ENCODE data around the gene TBPL1. TPM values are rescaled to one million over a fixed set of nuclear protein-coding genes. Genes with fewer than 3 reads are reported as not detected.
"Not testable (repeated sequence)": the region's sequence is repeated elsewhere in the genome, so short reads cannot be mapped to it uniquely, and the experiment has no call there.

The TBPL1 gene
- total RNA-seq, 2 donors from 2014 or later, result 40.4 to 45.4 TPM

DNA sequence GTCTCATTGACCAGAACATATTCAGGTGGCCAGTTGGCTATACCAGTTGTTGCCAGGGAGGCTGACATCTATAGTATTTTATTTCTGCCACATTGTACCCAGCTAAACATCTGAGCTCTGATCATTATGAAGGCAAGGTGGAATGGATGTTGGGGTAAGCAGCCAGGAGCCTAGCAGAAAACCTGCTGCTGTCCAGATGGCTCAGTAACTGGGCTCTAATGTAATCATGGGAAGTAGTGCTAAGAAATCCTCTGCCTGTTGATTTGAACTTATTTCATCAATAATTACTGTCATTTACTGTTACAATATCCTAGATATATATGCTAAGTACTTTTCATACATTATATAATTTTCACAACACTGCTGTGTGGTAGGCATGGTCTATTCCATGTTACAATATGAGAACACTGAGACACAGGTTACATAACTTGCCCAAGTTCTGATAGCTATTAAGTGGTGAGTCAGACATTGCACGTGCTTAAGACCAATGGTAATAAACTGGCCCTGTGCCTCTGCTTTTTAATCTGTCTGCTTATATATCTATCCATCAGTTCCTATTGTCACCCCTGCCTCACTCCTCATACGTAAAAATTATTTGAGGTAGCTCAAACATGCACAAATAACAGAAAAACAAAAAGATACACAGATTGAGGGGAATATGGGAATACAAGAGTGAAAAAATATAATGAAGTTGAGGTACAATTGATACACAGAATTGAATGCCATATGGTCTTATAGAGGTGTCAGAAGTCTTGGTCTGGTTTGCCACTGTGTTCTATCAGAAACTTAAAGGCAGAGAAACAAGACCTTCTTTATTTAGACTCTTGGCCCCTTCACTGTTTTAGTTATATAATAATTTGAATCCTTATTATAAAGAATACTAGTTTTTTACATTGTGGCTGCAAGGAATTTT is 25.2 kb downstream of the TBPL1 start:
- Histone ChIP-seq H3K27me3 (ENCODE audit: control insufficient read depth, insufficient read depth, low read length, poor library complexity, severe bottlenecking) (no peaks in the 10 kb centered on the region), H3K9ac (ENCODE audit: extremely low read depth, low read length, poor library complexity, severe bottlenecking) (no peak overlapping the region), H3K36me3 (ENCODE audit: control insufficient read depth, insufficient read depth, low read length) (peaks cover 21% of the 10 kb centered on the region), H3K9me3 (ENCODE audit: control insufficient read depth, low read length) (no peaks in the 10 kb centered on the region), H3K4me1 (ENCODE audit: control insufficient read depth, insufficient read depth, low read length) (no peaks in the 10 kb centered on the region), H3K4me3 (ENCODE audit: low read length) (no peak overlapping the region), H3K27ac (ENCODE audit: low read depth, low read length) (no peak overlapping the region)
- TF ChIP-seq, protein P1, sequence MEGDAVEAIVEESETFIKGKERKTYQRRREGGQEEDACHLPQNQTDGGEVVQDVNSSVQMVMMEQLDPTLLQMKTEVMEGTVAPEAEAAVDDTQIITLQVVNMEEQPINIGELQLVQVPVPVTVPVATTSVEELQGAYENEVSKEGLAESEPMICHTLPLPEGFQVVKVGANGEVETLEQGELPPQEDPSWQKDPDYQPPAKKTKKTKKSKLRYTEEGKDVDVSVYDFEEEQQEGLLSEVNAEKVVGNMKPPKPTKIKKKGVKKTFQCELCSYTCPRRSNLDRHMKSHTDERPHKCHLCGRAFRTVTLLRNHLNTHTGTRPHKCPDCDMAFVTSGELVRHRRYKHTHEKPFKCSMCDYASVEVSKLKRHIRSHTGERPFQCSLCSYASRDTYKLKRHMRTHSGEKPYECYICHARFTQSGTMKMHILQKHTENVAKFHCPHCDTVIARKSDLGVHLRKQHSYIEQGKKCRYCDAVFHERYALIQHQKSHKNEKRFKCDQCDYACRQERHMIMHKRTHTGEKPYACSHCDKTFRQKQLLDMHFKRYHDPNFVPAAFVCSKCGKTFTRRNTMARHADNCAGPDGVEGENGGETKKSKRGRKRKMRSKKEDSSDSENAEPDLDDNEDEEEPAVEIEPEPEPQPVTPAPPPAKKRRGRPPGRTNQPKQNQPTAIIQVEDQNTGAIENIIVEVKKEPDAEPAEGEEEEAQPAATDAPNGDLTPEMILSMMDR (conservative IDR thresholded peaks at IDR 0.05), result no peak
- Mint-ChIP-seq H3K4me1 (peaks cover 12% of the 10 kb centered on the region), H3K27ac (no peak overlapping the region), H3K9me3 (no peaks in the 10 kb centered on the region), H3K36me3 (ENCODE audit: low read depth) (peaks cover 8% of the 10 kb centered on the region), H3K4me3 (no peak overlapping the region), H3K27me3 (ENCODE audit: insufficient read depth) (no peaks in the 10 kb centered on the region)
- no peak for DNase-seq
- WGBS, 2 experiments (ENCODE audit: insufficient coverage in 1 of 2, insufficient read length in 1 of 2), result 80 to 90% methylated on average over 1 to 2 of the region's 2 CpGs

DNA sequence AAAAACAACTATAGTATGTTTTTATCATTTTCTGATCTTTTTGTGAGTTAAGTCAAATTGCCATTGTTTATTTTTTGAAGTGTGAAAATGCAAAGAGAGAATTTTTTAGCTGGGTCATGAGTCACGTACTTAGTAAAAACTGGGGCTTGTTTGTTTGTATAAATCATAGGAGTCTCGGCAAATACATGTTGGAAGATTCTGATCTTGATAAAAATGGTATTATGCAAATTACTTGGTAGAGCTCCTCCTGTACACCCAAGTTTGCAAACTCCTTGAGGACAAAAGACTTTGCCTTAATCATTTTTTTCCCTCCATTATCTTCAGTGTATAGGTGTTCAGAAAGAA is 25.8 kb downstream of the TBPL1 start:
- whole genome bisulfite sequencing, 2 experiments (ENCODE audit: insufficient coverage in 1 of 2, insufficient read length in 1 of 2), result 85 to 93% methylated on average over 2 of the region's 2 CpGs
- H3K27me3 Mint-ChIP-seq (ENCODE audit: insufficient read depth), result no peaks in the 10 kb centered on the region

DNA sequence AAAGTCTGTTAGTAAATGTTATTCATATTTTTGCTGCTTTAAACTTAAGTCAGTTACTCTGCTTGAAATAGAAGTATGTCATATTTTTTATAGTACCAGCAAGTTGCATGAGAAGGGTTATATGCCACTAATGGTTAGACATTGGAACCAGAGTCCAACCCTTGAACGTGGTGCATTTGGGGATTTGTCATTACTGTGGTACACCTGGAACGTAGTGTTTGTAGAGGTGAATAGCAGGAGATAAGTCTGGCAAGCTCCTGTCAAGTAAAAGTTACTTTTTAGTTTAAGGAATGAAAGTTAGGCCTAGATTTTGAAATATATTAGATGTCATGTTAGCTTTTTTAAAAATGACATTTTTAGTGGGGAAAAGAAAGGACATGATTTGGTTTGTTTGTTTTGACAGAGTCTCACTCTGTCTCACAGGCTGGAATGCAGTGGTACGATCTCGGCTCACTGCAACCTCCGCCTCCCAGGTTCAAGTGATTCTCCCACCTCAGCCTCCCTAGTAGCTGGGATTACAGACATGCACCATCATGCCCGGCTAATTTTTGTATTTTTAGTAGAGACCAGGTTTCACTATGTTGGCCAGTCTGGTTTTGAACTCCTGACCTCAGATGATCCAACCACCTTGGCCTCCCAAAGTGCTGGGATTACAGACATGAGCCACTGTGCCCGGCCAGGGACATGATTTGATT is 26.4 kb downstream of the TBPL1 start:
- H3K27me3 Mint-ChIP-seq (ENCODE audit: insufficient read depth); H3K9me3 Mint-ChIP-seq; H3K9ac ChIP-seq (ENCODE audit: extremely low read depth, low read length, poor library complexity, severe bottlenecking); H3K4me1 ChIP-seq (ENCODE audit: control insufficient read depth, insufficient read depth, low read length); H3K27me3 ChIP-seq (ENCODE audit: control insufficient read depth, insufficient read depth, low read length, poor library complexity, severe bottlenecking); H3K4me3 ChIP-seq (ENCODE audit: low read length); H3K4me3 Mint-ChIP-seq; H3K9me3 ChIP-seq (ENCODE audit: control insufficient read depth, low read length); H3K27ac ChIP-seq (ENCODE audit: low read depth, low read length); H3K27ac Mint-ChIP-seq; DNase-seq: not testable (repeated sequence)
- H3K4me1 Mint-ChIP-seq, result peaks cover 13% of the 10 kb centered on the region
- H3K36me3 ChIP-seq (ENCODE audit: control insufficient read depth, insufficient read depth, low read length), result peaks cover 31% of the 10 kb centered on the region
- 88 to 92% methylated on average over 6 to 7 of the region's 7 CpGs for WGBS, 2 experiments (ENCODE audit: insufficient coverage in 1 of 2, insufficient read length in 1 of 2)
- peaks cover 11% of the 10 kb centered on the region for H3K36me3 Mint-ChIP-seq (ENCODE audit: low read depth)

More for the DNA sequence above, 25.8 kb downstream of the TBPL1 start:
- Histone ChIP-seq H3K4me3 (ENCODE audit: low read length) (no peak overlapping the region), H3K27ac (ENCODE audit: low read depth, low read length) (no peak overlapping the region), H3K9me3 (ENCODE audit: control insufficient read depth, low read length) (no peaks in the 10 kb centered on the region), H3K36me3 (ENCODE audit: control insufficient read depth, insufficient read depth, low read length) (peaks cover 26% of the 10 kb centered on the region), H3K4me1 (ENCODE audit: control insufficient read depth, insufficient read depth, low read length) (no peaks in the 10 kb centered on the region), H3K9ac (ENCODE audit: extremely low read depth, low read length, poor library complexity, severe bottlenecking) (no peak overlapping the region), H3K27me3 (ENCODE audit: control insufficient read depth, insufficient read depth, low read length, poor library complexity, severe bottlenecking) (no peaks in the 10 kb centered on the region)
- DNase-seq, result no peak
- peaks cover 8% of the 10 kb centered on the region for H3K36me3 Mint-ChIP-seq (ENCODE audit: low read depth)
- no peaks in the 10 kb centered on the region for H3K9me3 Mint-ChIP-seq
- TF ChIP-seq, protein P1 (conservative IDR thresholded peaks at IDR 0.05), result no peak
- peaks cover 13% of the 10 kb centered on the region for H3K4me1 Mint-ChIP-seq
- no peak overlapping the region for H3K27ac Mint-ChIP-seq
- H3K4me3 Mint-ChIP-seq, result no peak overlapping the region

All from endodermal cell (in vitro differentiated cells).